Ishikawa (cell line): ENCODE results near the gene DZIP1L.

Experiments used
- EP300 ChIP-seq: IDR thresholded peaks from 2 replicates; pipeline ENCODE4 v1.6.1; 2012; ENCODE audit warnings: borderline replicate concordance
- FOXM1 ChIP-seq: IDR thresholded peaks from 2 replicates; pipeline ENCODE4 v1.6.1; 2012; ENCODE audit warnings: low read depth, borderline replicate concordance
- REST ChIP-seq: IDR thresholded peaks from 2 replicates; pipeline ENCODE4 v1.6.1; 2012; ENCODE audit warnings: low read depth, mild to moderate bottlenecking
- TAF1 ChIP-seq: IDR thresholded peaks from 2 replicates; pipeline ENCODE4 v1.6.1; 2012; ENCODE audit warnings: low read depth, mild to moderate bottlenecking
- YY1 ChIP-seq: IDR thresholded peaks from 2 replicates; pipeline ENCODE4 v1.6.1; 2012; ENCODE audit warnings: low read depth
- ZBTB7A ChIP-seq: IDR thresholded peaks from 2 replicates; pipeline ENCODE4 v1.6.1; 2012; ENCODE audit warnings: low read depth

- TF ChIP-seq EP300 = no peak
- TF ChIP-seq ZBTB7A = no peak
- no peak for TF ChIP-seq YY1
- TF ChIP-seq TAF1 = no peak
- TF ChIP-seq FOXM1 = no peak
- TF ChIP-seq REST = no peak
Observed at GRCh38 chr3:138068046-138068445, 47.4 kb downstream of the DZIP1L start.
